Trophoblast cell (in vitro differentiated cells and primary cell): ENCODE data around the gene BSN.
"Not testable (repeated sequence)": the region's sequence is repeated elsewhere in the genome, so short reads cannot be mapped to it uniquely, and the experiment has no call there.

Experiments used
- DNase-seq, 2 donors: peaks; one replicate each; pipeline ENCODE4 v3.0.0-alpha.2; 2016
- H2AFZ ChIP-seq: 2 replicates; pipeline ENCODE4 v1.6.1; 2013; ENCODE audit warnings: low read length, moderate library complexity, mild to moderate bottlenecking; ENCODE audit not compliant: insufficient read depth, poor library complexity
- H2AK5ac ChIP-seq: 2 replicates; pipeline ENCODE4 v1.6.1; 2013; ENCODE audit warnings: mild to moderate bottlenecking, low read length
- H2BK120ac ChIP-seq: 2 replicates; pipeline ENCODE4 v1.6.1; 2013; ENCODE audit warnings: low read length, mild to moderate bottlenecking, moderate library complexity; ENCODE audit not compliant: insufficient read depth, poor library complexity
- H2BK12ac ChIP-seq: 2 replicates; pipeline ENCODE4 v1.6.1; 2013; ENCODE audit warnings: mild to moderate bottlenecking, low read length, moderate library complexity
- H2BK5ac ChIP-seq: 2 replicates; pipeline ENCODE4 v1.6.1; 2013; ENCODE audit warnings: low read length, low read depth, moderate library complexity, mild to moderate bottlenecking; ENCODE audit not compliant: poor library complexity
- H3K14ac ChIP-seq: 2 replicates; pipeline ENCODE4 v1.6.1; 2013; ENCODE audit warnings: mild to moderate bottlenecking, low read length
- H3K18ac ChIP-seq: 2 replicates; pipeline ENCODE4 v1.6.1; 2013; ENCODE audit warnings: mild to moderate bottlenecking, low read length
- H3K23ac ChIP-seq: 2 replicates; pipeline ENCODE4 v1.6.1; 2013; ENCODE audit warnings: low read length
- H3K27ac ChIP-seq: 2 replicates; pipeline ENCODE4 v1.5.1; 2013; ENCODE audit warnings: low read depth, mild to moderate bottlenecking, inconsistent platforms, low read length, moderate library complexity
- H3K27me3 ChIP-seq: 2 replicates; pipeline ENCODE4 v1.6.1; 2013; ENCODE audit warnings: inconsistent platforms, mild to moderate bottlenecking, low read length, moderate library complexity; ENCODE audit not compliant: insufficient read depth
- H3K36me3 ChIP-seq, 2 experiments: 1 replicate in 1 of 2; 2 replicates in 1 of 2; pipeline ENCODE4 v1.6.1; 2013; ENCODE audit warnings: low read length in 2 of 2, mild to moderate bottlenecking in 2 of 2, moderate library complexity in 1 of 2; ENCODE audit not compliant: insufficient read depth in 2 of 2, control insufficient read depth in 1 of 2
- H3K4ac ChIP-seq: 2 replicates; pipeline ENCODE4 v1.6.1; 2013; ENCODE audit warnings: low read depth, mild to moderate bottlenecking, low read length, moderate library complexity
- H3K4me1 ChIP-seq, 2 experiments: 1 replicate in 1 of 2; 2 replicates in 1 of 2; pipeline ENCODE4 v1.6.1; 2013; ENCODE audit warnings: low read length in 2 of 2, mild to moderate bottlenecking in 2 of 2, moderate library complexity in 1 of 2; ENCODE audit not compliant: insufficient read depth in 2 of 2, control insufficient read depth in 1 of 2
- H3K4me2 ChIP-seq: 2 replicates; pipeline ENCODE4 v1.6.1; 2013; ENCODE audit warnings: inconsistent platforms, mild to moderate bottlenecking, low read length, moderate library complexity
- H3K4me3 ChIP-seq: 2 replicates; pipeline ENCODE4 v1.5.1; 2013; ENCODE audit warnings: mild to moderate bottlenecking, low read depth, low read length, inconsistent platforms
- H3K79me1 ChIP-seq: one replicate; pipeline ENCODE4 v1.6.1; 2013; ENCODE audit warnings: low read length
- H3K79me2 ChIP-seq: 2 replicates; pipeline ENCODE4 v1.6.1; 2013; ENCODE audit warnings: low read length, mild to moderate bottlenecking; ENCODE audit not compliant: control insufficient read depth, insufficient read depth, poor library complexity
- H3K9ac ChIP-seq: 2 replicates; pipeline ENCODE4 v1.6.1; 2013; ENCODE audit warnings: mild to moderate bottlenecking, low read length
- H3K9me3 ChIP-seq: 2 replicates; pipeline ENCODE4 v1.6.1; 2013; ENCODE audit warnings: low read depth, mild to moderate bottlenecking, control low read depth, inconsistent platforms, low read length; ENCODE audit not compliant: insufficient read depth
- H4K12ac ChIP-seq: 2 replicates; pipeline ENCODE4 v1.6.1; 2013; ENCODE audit warnings: low read depth, mild to moderate bottlenecking, low read length, moderate library complexity
- H4K8ac ChIP-seq: 2 replicates; pipeline ENCODE4 v1.6.1; 2013; ENCODE audit warnings: low read depth, mild to moderate bottlenecking, low read length, moderate library complexity
- H4K91ac ChIP-seq: one replicate; pipeline ENCODE4 v1.6.1; 2013; ENCODE audit warnings: low read depth, mild to moderate bottlenecking, low read length, moderate library complexity
- WGBS: extraction: QIAGEN DNeasy Blood & Tissue Kit; methylation state at CpG from one replicate; pipeline ENCODE4 v1.1.7; 2013; ENCODE audit warnings: missing lambda C conversion rate; ENCODE audit not compliant: insufficient read length, insufficient coverage; ENCODE audit errors: extremely low coverage; 5-methylcytosine and 5-hydroxymethylcytosine counted together

BSN gene

GRCh38 chr3:49582177-49582576 lies 27.9 kb downstream of the BSN start:
- no peak overlapping the region for H4K12ac ChIP-seq
- H3K4me2 ChIP-seq: no peak overlapping the region
- no peaks in the 10 kb centered on the region for H3K79me1 ChIP-seq
- no peak overlapping the region for H3K4me3 ChIP-seq
- H4K91ac ChIP-seq: no peak overlapping the region
- H3K27ac ChIP-seq: no peak overlapping the region
- H3K4ac ChIP-seq: no peak overlapping the region
- no peak overlapping the region for H2AK5ac ChIP-seq
- H3K14ac ChIP-seq: no peak overlapping the region
- no peaks in the 10 kb centered on the region for H3K9me3 ChIP-seq
- no peak overlapping the region for H2BK5ac ChIP-seq
- no peak overlapping the region for H3K18ac ChIP-seq
- no peaks in the 10 kb centered on the region for H3K79me2 ChIP-seq
- no peak overlapping the region for H2AFZ ChIP-seq
- no peak overlapping the region for H4K8ac ChIP-seq
- H3K9ac ChIP-seq: no peak overlapping the region
- no peak overlapping the region for H2BK120ac ChIP-seq
- no peaks in the 10 kb centered on the region for H3K27me3 ChIP-seq
- no peak overlapping the region for H2BK12ac ChIP-seq
- no peaks in the 10 kb centered on the region for H3K36me3 ChIP-seq
- H3K4me1 ChIP-seq: no peaks in the 10 kb centered on the region
- no peak for DNase-seq
- H3K23ac ChIP-seq: no peak overlapping the region

- not testable (repeated sequence) for H3K36me3 ChIP-seq, H3K79me2 ChIP-seq
- no CpG with 5 or more reads among the region's 20 CpGs for WGBS
Observed at GRCh38 chr3:49585261-49585755, 31.0 kb downstream of the BSN start.

GRCh38 chr3:49591615-49592014 lies 37.3 kb downstream of the BSN start:
- no peak for DNase-seq
- no peak overlapping the region for H3K18ac ChIP-seq

More at GRCh38 chr3:49585261-49585755, 31.0 kb downstream of the BSN start:
- not testable (repeated sequence) for H2BK120ac ChIP-seq, H3K79me1 ChIP-seq, H4K91ac ChIP-seq, H4K12ac ChIP-seq, H3K27ac ChIP-seq, H3K27me3 ChIP-seq, H3K4ac ChIP-seq, H3K9ac ChIP-seq, DNase-seq, H2BK12ac ChIP-seq, H3K9me3 ChIP-seq, H3K4me3 ChIP-seq, H3K4me1 ChIP-seq, H2BK5ac ChIP-seq, H2AK5ac ChIP-seq, H3K14ac ChIP-seq, H3K23ac ChIP-seq, H4K8ac ChIP-seq, H3K18ac ChIP-seq, H2AFZ ChIP-seq, H3K4me2 ChIP-seq

GRCh38 chr3:49593041-49593440 lies 38.8 kb downstream of the BSN start:
- Histone ChIP-seq H4K8ac (no peak overlapping the region), H4K12ac (no peak overlapping the region), H2BK5ac (no peak overlapping the region), H3K79me1 (no peaks in the 10 kb centered on the region), H2AFZ (no peak overlapping the region), H3K79me2 (no peaks in the 10 kb centered on the region), H3K27ac (no peak overlapping the region), H3K4me1 (no peaks in the 10 kb centered on the region), H2BK120ac (no peak overlapping the region), H3K18ac (no peak overlapping the region), H3K36me3 (no peaks in the 10 kb centered on the region), H3K23ac (no peak overlapping the region), H3K27me3 (no peaks in the 10 kb centered on the region), H3K9me3 (no peaks in the 10 kb centered on the region), H2AK5ac (no peak overlapping the region), H4K91ac (no peak overlapping the region), H3K4me2 (no peak overlapping the region), H3K14ac (no peak overlapping the region), H3K4me3 (no peak overlapping the region), H3K9ac (no peak overlapping the region), H2BK12ac (no peak overlapping the region), H3K4ac (no peak overlapping the region)
- no peak for DNase-seq
- WGBS: no CpG with 5 or more reads among the region's 2 CpGs

More at GRCh38 chr3:49591615-49592014, 37.3 kb downstream of the BSN start:
- no peak overlapping the region for H2BK5ac ChIP-seq
- no peak overlapping the region for H2BK120ac ChIP-seq
- no peak overlapping the region for H4K12ac ChIP-seq
- no peaks in the 10 kb centered on the region for H3K27me3 ChIP-seq
- no peak overlapping the region for H4K8ac ChIP-seq
- no peaks in the 10 kb centered on the region for H3K4me1 ChIP-seq
- no peak overlapping the region for H3K14ac ChIP-seq
- no peak overlapping the region for H3K23ac ChIP-seq
- H3K9me3 ChIP-seq: no peaks in the 10 kb centered on the region
- H2AK5ac ChIP-seq: no peak overlapping the region
- no peak overlapping the region for H3K9ac ChIP-seq
- H3K79me2 ChIP-seq: no peaks in the 10 kb centered on the region
- H3K4me2 ChIP-seq: no peak overlapping the region
- no CpG with 5 or more reads among the region's 3 CpGs for WGBS
- no peaks in the 10 kb centered on the region for H3K79me1 ChIP-seq
- H4K91ac ChIP-seq: no peak overlapping the region
- no peak overlapping the region for H2AFZ ChIP-seq
- no peak overlapping the region for H2BK12ac ChIP-seq
- no peak overlapping the region for H3K4me3 ChIP-seq
- H3K4ac ChIP-seq: no peak overlapping the region
- H3K27ac ChIP-seq: no peak overlapping the region
- H3K36me3 ChIP-seq: no peaks in the 10 kb centered on the region
